HG02571 (cell line): ENCODE results near the gene GNG2.

Source experiments
- ATAC-seq: cut with Tn5 transposase; IDR thresholded peaks from one replicate; pipeline ENCODE4 v1.9.1; 2021; ENCODE audit warnings: mild to moderate bottlenecking, moderate library complexity; ENCODE audit not compliant: unreplicated experiment

The GNG2 gene

DNA sequence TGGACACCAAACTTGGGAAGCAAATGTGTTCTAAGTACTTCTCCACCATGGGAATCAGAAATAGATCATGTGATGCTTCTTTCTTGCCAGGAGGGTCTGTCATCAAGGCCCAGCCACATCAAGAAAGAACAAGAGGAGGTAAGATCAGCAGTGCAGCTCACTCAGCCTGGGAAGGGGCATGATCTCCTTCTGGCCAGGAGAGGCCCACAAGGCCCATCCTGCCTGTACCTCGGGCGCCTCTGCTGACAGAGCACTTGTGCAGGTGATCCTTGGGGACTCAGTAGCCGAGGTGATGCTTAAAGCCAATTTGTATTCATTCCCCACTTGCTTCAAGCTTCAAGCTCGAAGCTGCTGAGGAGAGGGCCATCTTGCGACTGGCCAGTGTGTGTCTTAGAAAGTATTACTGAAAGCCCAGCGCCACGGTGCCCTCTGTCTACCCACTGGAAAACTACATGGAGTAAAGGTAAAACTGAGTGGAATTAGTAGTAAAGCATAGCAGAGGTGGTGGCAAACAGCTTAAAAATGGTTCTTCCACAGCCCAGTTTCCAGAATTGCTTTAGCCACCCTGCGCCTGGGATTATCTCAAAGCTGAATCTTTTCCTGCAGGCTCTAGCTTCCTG is 155.1 kb downstream of the GNG2 start:
- ATAC-seq, result no peak

DNA sequence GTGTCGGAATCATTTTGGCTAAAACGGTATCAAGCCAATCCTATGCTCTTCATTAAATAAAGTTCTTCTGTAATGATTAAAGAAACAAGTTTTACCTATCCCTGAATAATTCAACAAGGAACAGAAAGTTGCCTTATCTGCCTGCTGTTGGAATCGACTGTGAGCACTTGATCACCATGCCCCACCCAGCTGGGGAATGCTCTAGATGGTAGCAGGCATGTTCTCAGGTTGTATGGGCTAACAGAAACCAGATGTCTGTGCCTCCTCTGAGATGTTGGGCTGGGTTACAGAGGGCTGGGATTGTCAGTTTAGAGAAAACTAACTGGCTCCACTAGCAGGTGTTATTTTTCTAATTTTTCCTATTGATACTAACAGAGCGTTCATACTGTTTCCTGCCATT is 157.8 kb downstream of the GNG2 start:
- no peak for ATAC-seq

GRCh38 chr14:52018970-52019369 is 158.6 kb downstream of the GNG2 start:
- no peak for ATAC-seq
